Head of caudate nucleus (tissue), 42 donors: ENCODE data around the gene LSR.
A peak's percentile ranks its signal among the peaks of the same experiment; 100 is the strongest.

Experiments
- DNase-seq, 42 donors: peaks; one replicate each; pipeline versions ENCODE4 v3.0.0 to v3.0.0-alpha.2; 2020 to 2021; ENCODE audit warnings: mixed read lengths in 7 of 42
- intact Hi-C: fragments of 100-400 bp; cut with DNase I; formaldehyde crosslinking; loops from one replicate; pipeline ENCODE4 v1.15.0; 2022

The LSR gene

DNA sequence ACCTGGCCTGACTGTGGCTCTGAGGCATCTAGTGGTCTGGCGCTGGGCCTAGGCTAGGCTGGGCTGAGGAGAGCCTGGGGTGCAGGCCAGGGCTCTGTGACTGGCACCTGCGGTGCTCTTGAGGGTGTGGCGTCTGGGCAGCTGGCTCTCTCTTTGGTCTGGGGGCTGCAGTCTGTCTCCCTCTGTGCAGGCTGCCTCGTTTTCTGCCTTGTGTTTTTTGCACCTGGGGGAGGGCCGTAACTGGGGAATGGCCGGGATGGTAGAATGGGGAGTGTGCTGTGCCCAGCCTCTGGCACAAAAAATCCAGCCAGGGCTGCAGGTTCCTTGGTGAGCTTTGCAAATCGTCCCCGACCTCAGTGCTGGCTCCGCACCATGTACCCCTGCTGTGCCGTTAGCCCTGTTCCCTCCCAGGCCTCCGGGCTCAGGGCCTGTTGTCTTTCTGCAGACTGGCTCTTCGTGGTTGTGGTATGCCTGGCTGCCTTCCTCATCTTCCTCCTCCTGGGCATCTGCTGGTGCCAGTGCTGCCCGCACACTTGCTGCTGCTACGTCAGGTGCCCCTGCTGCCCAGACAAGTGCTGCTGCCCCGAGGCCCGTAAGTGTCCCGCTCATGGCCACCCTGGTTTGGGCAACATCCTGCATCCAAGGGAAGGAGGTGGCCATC is 13.4 kb downstream of the LSR start:
- DNase-seq, result peak in 14 of 42 donors; percentile 4 to 44 (median 22)
- intact Hi-C loops, result no loop called here

DNA sequence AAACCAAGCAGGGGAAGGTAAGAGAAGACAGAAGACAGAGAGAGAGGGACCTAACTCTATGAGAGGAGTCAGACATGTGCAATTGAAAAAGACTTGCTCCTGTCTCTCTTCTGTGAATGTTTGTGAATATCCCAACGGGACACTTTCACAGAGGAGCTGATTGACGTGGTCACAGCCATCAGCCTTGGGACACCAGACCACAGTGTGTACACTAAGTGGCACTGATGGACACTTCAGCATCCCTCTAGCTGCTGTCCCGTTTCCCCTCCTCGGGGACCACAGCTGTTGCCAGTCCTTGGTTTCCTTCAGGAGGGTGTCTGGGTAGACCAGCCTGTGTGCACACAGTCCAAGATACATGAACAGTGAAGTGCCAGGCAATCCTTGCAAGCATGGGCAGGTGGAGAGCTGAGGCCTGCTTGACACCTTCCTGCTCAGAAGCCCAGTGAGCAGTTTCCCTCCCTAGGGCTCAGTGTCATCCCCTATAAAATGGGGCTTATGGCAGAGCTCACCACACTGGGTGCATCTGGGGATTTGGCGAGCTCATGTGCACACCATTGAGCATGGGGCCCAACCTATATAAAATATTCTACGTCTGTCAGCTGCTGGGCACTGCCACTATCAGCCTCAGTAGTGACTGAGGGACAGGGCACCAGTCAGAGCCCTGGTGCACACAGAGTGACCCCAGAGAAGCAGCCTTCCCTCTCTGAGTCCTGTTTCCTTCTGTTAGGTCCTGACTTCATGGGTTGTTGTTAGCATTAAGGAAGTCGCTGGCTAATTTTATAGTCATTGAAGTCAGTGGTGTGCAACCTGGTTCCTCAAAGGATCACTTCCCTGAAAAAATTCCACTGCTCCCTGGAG is 15.7 kb downstream of the LSR start:
- intact Hi-C loops, result loop anchor here (5.0 kb wide), 1 partner anchor 122 kb away; the partner anchor contains the start of gene FXYD7
- peak in 17 of 42 donors; percentile 1 to 44 (median 17) for DNase-seq

DNA sequence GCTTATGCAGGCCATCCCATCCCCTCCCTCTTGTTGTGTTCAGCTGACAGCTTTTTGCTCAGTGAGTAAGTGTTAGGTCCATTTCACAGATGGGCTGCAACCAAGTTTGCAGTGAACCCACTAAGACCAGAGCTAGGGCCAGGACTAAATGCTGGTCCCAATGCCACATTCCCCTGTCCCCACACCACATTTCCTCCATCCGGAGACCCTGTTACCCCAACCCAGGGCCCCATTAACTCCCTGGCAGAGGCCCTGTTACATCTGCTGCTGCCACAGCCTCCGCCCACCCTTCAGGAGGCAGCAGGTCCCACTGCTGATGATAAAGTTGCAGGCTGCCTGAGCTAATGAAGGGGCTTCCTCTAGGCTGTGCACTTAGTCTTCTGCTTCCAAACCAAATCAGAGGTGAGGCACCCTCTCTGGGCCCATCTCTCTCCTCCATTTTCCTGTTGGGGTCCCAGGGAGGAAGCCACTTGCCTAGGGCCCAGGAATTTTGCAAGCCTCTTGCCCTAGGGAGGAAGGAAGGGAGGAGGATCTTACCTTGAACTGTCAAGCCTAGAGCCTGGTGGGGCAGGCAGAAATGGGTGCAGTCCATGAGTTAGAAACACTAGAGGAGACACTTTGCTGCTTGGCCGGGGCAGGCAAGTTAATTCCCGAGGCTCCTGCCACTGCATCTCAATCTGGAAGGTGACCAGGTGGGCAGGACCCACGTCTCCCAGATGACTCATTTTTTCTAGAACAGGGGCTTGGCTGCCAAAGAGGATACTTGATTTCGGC is 16.5 kb downstream of the LSR start:
- intact Hi-C loops, result loop anchor here (5.0 kb wide), 1 partner anchor 123 kb away; the partner anchor contains the start of gene FXYD7
- peak in 21 of 42 donors; percentile 3 to 50 (median 15) for DNase-seq

DNA sequence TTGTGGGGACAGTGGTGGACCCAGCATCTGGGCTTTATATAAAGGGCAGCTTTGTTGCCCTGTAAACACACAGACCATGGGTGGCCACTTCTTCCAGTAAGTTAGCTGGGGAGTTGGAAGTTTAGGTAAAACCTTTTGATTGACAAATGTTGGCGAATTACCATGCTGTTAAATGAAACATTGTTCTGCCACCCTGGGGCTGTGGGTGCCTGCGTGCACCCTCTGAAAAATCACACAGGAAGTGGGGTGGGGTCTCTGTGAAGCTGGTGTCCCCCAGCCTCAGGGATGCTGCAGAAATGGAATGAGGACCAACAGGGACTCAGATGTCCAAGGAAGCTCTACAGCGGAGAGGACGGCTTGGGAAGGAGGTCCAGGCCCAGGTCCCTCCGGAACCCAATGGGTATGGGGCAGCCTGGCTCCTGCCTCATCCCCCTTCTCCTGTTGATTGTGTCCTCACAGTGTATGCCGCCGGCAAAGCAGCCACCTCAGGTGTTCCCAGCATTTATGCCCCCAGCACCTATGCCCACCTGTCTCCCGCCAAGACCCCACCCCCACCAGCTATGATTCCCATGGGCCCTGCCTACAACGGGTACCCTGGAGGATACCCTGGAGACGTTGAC is 17.2 kb downstream of the LSR start:
- DNase-seq, result peak in 17 of 42 donors; percentile 3 to 43 (median 14)

DNA sequence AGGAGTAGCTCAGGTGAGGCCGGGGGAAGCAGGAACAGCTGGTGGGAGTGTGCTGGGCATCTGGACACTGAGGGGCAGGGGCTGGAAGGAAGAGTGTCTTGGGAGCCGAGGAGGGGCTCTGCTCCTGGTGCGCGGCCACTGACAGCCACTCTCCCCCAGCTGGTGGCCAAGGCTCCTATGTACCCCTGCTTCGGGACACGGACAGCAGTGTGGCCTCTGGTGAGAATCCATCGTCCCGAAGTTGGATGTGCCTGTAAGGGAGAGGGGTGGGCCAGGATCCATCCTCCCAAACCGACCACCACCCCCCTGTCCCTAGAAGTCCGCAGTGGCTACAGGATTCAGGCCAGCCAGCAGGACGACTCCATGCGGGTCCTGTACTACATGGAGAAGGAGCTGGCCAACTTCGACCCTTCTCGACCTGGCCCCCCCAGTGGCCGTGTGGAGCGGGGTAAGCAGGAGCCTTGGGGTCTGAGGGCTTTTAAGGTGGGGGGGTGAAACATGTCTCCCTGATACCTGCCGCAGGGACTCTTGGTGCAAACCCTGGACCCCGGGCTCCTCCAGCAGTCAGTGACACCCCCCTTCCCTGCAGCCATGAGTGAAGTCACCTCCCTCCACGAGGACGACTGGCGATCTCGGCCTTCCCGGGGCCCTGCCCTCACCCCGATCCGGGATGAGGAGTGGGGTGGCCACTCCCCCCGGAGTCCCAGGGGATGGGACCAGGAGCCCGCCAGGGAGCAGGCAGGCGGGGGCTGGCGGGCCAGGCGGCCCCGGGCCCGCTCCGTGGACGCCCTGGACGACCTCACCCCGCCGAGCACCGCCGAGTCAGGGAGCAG is 17.9 kb downstream of the LSR start:
- peak in 16 of 42 donors; percentile 8 to 52 (median 17) for DNase-seq
- intact Hi-C loops, result loop anchor here (5.0 kb wide), 1 partner anchor 124 kb away; the partner anchor contains the start of gene FXYD7

More for the DNA sequence above, 17.2 kb downstream of the LSR start:
- intact Hi-C loops, result loop anchor here (5.0 kb wide), 1 partner anchor 124 kb away; the partner anchor contains the start of gene FXYD7

DNA sequence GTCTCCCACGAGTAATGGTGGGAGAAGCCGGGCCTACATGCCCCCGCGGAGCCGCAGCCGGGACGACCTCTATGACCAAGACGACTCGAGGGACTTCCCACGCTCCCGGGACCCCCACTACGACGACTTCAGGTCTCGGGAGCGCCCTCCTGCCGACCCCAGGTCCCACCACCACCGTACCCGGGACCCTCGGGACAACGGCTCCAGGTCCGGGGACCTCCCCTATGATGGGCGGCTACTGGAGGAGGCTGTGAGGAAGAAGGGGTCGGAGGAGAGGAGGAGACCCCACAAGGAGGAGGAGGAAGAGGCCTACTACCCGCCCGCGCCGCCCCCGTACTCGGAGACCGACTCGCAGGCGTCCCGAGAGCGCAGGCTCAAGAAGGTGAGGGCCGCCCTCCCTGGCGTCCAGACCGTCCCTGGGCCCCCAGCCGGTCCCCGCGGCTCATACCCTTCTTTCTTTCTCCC is 18.6 kb downstream of the LSR start:
- intact Hi-C loops, result loop anchor here (5.0 kb wide), 1 partner anchor 125 kb away; the partner anchor contains the start of gene FXYD7

DNA sequence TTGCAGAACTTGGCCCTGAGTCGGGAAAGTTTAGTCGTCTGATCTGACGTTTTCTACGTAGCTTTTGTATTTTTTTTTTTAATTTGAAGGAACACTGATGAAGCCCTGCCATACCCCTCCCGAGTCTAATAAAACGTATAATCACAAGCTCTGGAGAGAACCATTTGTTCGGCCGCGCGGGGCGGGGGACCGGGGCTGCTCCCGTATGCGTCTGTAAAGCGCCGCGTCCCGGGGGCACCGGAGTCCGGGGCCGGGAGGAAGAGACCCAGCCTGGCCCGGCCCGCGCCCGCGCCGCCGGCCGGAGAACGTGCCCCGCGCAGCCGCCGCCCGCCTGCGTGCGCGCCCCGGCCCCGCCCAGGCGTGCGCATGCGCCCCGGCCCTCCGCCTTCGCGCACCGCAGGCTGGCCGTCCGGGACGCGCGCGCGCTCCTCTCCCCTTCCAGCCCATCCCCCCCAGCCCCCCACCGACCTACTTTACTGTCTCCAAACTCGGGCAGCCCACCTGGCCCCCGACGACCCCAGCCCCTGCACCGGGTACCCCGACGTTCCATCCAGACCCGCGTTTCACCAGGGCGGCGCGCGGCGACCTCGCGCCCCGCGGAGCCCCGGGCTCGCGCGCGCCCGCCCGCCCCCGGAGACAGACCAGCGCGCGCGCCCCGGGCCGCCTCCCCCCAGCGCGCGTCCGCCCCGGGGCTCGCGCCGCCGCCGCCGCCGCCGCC is 19.2 kb downstream of the LSR start:
- DNase-seq, result peak in 38 of 42 donors; percentile 31 to 88 (median 74)
- intact Hi-C loops, result loop anchor here (5.0 kb wide), 1 partner anchor 126 kb away; the partner anchor contains the start of gene FXYD7

More for the DNA sequence above, 18.6 kb downstream of the LSR start:
- DNase-seq, result peak in 27 of 42 donors; percentile 28 to 75 (median 57)

DNA sequence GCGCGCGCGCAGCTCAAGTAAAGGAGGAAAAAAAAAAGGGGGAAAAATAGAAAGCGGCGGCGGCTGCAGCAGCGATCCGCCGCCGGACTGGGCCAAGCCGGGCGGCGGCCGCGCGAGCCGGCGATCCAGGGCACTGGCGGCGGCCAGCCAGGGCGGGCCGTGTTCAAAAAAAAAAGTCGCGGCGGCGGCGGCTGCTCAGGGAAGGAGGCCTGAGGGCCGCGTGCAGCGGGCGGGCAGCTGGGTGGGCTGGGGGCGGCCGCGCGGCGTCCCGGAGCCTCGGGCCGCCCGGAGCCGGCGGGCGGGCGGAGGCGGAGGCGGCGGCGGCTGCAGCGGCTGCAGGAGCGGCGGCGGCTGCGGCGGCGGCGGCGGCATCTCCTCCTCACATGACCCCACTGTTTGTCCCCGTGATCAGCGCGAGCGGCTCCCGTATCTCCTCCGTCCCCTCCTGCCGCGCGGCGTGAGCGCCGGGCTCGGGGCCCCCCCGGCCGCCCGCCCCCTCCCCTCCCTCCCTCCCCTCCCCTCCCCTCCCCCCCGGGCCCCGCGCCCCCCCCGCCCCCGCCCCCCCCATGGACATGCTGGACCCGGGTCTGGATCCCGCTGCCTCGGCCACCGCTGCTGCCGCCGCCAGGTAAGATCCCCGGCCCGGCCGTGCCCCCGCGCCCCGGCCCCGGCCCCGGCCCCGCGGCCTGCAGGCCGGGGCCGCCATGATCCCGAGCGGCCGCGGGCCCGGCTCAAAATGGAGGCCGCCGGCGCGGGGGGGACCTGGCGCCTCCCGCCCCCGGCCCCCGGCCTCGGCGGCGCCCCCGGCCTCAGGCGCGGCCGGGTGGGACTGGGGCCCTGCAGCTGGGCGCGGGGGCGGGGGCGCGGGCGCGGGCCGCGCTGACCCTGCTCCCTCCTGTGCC is 20.0 kb downstream of the LSR start, which contains the start of gene USF2:
Gene USF2, plus strand, starts transcription at position 427 of the 902 bp plus-strand sequence. Its CDS starts 140 bp downstream, at position 567.
- intact Hi-C loops, result loop anchor here (5.0 kb wide), 1 partner anchor 126 kb away; the partner anchor contains the start of gene FXYD7
- peak; percentile 67 to 95 (median 87) for DNase-seq

DNA sequence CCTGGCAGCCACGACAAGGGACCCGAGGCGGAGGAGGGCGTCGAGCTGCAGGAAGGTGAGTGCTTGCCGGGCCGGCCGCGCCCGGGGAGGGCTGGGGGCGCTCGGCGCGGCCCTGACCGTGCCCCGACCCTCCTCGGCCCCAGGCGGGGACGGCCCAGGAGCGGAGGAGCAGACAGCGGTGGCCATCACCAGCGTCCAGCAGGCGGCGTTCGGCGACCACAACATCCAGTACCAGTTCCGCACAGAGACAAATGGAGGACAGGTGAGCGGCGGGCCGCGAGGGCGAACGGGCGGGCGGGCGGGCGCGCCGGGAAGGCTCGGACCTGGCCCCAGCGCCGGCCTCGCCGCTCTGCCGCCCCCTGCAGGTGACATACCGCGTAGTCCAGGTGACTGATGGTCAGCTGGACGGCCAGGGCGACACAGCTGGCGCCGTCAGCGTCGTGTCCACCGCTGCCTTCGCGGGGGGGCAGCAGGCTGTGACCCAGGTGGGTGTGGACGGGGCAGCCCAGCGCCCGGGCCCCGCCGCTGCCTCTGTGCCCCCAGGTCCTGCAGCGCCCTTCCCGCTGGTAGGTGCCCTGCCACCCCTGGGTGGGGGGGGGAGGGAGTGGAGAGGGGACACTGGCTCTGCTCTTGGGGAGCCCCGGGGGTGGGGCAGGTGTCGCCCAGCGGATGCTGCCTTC is 20.8 kb downstream of the LSR start:
- intact Hi-C loops, result loop anchor here (5.0 kb wide), 1 partner anchor 127 kb away; the partner anchor contains the start of gene FXYD7
- peak; percentile 81 to 96 (median 90) for DNase-seq

DNA sequence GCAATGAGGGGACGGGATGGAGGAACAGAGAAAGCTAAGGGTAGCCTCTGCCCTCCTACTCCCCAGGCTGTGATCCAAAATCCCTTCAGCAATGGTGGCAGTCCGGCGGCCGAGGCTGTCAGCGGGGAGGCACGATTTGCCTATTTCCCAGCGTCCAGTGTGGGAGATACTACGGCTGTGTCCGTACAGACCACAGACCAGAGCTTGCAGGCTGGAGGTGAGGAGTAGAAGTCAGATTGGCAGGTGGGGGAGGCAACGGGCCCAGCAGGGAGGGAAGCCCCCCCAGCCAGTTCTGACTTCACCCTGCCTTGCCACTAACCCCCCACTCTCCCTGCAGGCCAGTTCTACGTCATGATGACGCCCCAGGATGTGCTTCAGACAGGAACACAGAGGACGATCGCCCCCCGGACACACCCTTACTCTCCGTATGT is 21.6 kb downstream of the LSR start:
- intact Hi-C loops, result no loop called here
- no peak for DNase-seq

DNA sequence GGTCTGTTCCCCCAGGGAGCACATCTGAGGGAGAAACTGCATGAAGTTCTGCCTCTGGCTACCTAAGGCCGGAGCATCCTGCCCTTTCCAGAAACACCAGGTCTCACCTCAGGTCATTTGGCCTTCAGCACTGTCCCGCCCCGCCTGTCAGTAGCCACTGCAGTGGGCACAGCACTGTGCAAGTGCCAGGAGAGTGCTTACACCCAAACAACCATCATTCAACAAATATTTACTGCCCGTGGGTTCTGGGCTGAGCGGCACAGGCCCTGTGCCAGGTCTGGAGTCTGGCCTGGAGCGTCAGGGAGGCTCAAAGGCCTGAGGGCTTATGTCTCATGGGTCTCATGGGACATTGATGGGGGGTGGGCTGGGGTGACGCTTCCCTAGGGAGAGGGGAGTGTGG is 22.7 kb downstream of the LSR start:
- no peak for DNase-seq
- intact Hi-C loops, result no loop called here

DNA sequence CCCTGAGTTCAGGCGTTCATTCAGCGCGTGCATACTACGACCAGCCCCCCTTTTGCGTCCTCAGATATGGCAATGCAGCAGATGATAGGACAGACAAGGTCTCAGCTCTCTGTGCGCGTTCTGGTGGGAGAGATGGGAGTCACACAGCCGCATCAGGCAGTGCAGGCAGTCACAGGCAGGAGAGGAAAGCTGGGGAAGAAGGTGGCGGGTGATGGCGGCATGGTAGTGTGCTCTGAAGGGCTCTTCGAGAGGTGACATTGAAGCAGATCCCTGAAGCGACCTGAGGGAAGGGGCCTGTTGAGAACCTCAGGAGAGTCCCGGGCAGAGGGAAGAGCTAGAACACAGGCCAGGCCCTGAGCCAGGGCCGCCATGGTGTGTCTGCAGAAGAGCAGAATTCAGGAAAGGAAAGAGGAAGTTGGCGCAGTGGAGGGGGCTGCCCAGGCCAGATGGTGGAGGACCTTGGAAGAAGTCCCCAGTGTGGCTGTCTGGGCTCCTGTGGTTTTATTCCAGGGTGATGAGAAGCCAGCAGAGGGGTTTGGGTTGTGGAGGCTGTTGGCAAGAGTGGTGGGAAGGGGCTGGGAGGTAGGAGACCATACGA is 23.4 kb downstream of the LSR start:
- intact Hi-C loops, result no loop called here

DNA sequence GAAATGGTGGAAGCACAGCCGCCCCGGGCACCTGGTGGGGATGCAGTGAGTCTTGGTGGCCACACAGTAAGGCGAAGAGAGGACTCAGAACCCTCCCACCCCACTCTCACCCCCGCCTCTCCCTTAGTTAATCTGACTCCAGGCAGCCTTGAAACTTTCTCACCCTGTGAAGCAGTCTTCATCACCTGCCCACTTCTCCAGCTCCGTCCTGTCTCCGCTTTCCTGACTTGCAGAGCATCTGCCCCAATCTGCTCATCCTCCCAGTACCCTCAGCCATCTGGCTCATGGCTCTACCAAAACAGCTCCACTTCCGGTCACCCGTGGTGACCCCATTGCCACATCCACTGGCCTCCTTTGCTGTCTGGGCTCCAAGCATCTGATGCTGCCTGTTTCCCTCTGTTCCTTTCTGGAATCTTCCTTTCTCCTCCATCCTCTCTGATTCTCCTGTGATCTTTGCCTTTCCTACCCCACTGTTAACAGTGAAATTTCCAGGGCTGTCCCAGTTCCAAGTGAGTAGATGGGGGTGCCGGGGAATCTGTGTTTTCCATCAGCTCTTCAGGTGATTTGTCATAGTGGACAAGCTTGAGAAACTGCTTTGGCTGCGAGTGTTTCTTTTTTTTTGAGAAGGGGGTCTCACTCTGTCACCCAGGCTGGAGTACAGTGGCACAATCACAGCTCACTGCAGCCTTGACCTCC is 24.3 kb downstream of the LSR start:
- intact Hi-C loops, result no loop called here
- DNase-seq, result no peak

More for the DNA sequence above, 23.4 kb downstream of the LSR start:
- DNase-seq, result peak in 2 of 42 donors; percentile 48 to 61
